ENCODE measurements around the gene MLXIPL. TPM values are rescaled to one million over a fixed set of nuclear protein-coding genes. Genes with fewer than 3 reads are reported as not detected.

The MLXIPL gene
- total and polyA plus RNA-seq, 2 of the 8 experiments (the other 6 are each of a cell fraction or from before 2014, with no cell fraction given): 9.4 to 10.6 TPM

- DNase-seq (ENCODE audit: low read depth in 1 of 2, low spot score in 2 of 2): no peak
- Histone ChIP-seq H3K14ac (ENCODE audit: insufficient read length) (no peak overlapping the region), H3K56ac (replicated peaks; ENCODE audit: insufficient read length, low read depth, low read length) (no peak overlapping the region), H3K4me3 (ENCODE audit: extremely low read depth in 1 of 4, insufficient read depth in 2 of 4, low read depth in 3 of 4, low read length in 4 of 4) (peak overlapping the region in 1 of 4 experiments; percentile 86; a peak in 3 of 8 replicates), H3K4me2 (ENCODE audit: insufficient read depth in 1 of 2, low read depth in 2 of 2, low read length in 2 of 2) (peak overlapping the region in 1 of 2 experiments; percentile 99; a peak in 2 of 4 replicates), H4K91ac (replicated peaks; ENCODE audit: insufficient read length, low read length) (no peak overlapping the region), H2BK12ac (ENCODE audit: low read depth, low read length) (no peak overlapping the region), H2BK15ac (ENCODE audit: low read length) (no peak overlapping the region), H4K8ac (ENCODE audit: extremely low read depth, insufficient read depth, low read length) (no peak overlapping the region), H2BK5ac (ENCODE audit: low read depth, low read length) (no peak overlapping the region), H2BK20ac (ENCODE audit: low read length) (no peak overlapping the region), H4K20me1 (replicated peaks in 1 of 2; ENCODE audit: control insufficient read depth in 1 of 2, insufficient read depth in 2 of 2, low read length in 2 of 2) (peaks cover 0 to 5% of the 10 kb centered on the region in 2 experiments), H3K27ac (ENCODE audit: low read depth, low read length) (no peak overlapping the region), H3K9ac (replicated peaks in 1 of 4; ENCODE audit: extremely low read depth in 1 of 4, low read depth in 3 of 4, low read length in 3 of 4) (no peak overlapping the region), H2AFZ (ENCODE audit: low read length) (no peak overlapping the region), H3K23ac (ENCODE audit: insufficient read length) (no peak overlapping the region), H3K4me1 (replicated peaks in 1 of 4; ENCODE audit: control insufficient read depth in 3 of 4, insufficient read depth in 4 of 4, low read length in 3 of 4) (peaks cover 0 to 8% (median 5%) of the 10 kb centered on the region in 4 experiments; a peak in 6 of 7 replicates), H3K18ac (ENCODE audit: extremely low read depth, low read length) (no peak overlapping the region), H3K4ac (replicated peaks; ENCODE audit: insufficient read length, low read depth, low read length) (no peak overlapping the region), H4K5ac (ENCODE audit: insufficient read length, low read depth, low read length) (no peak overlapping the region), H3K23me2 (ENCODE audit: low read depth, low read length) (peaks cover 18% of the 10 kb centered on the region), H3K27me3 (replicated peaks in 1 of 4; ENCODE audit: control insufficient read depth in 3 of 4, extremely low read depth in 1 of 4, insufficient read depth in 3 of 4, low read length in 3 of 4) (peaks cover 0 to 12% (median 10%) of the 10 kb centered on the region in 4 experiments; a peak in 5 of 7 replicates), H3K36me3 (ENCODE audit: control insufficient read depth in 2 of 4, insufficient read depth in 4 of 4, low read length in 3 of 4) (no peaks in the 10 kb centered on the region), H2BK120ac (replicated peaks; ENCODE audit: low read depth, low read length) (no peak overlapping the region), H2AK5ac (ENCODE audit: low read depth, low read length) (no peak overlapping the region), H3K9me3 (ENCODE audit: insufficient read depth in 2 of 2, low read depth in 1 of 2, low read length in 1 of 2) (no peaks in the 10 kb centered on the region), H3K79me1 (ENCODE audit: low read depth, low read length) (no peaks in the 10 kb centered on the region), H3K79me2 (ENCODE audit: control insufficient read depth in 1 of 2, insufficient read depth in 2 of 2, low read length in 2 of 2) (no peaks in the 10 kb centered on the region)
- FAIRE-seq: no peak
- WGBS, 2 experiments (ENCODE audit: extremely low coverage in 1 of 2, insufficient coverage in 1 of 2, insufficient read length in 1 of 2, insufficient replicate concordance in 2 of 2, low coverage in 1 of 2, low lambda C conversion rate in 2 of 2, missing lambda C conversion rate in 1 of 2): 40% methylated on average over 9 of the region's 9 CpGs; no CpG with 5 or more reads in 1 of the 2 experiments
- no peak for TF ChIP-seq SRF (IDR thresholded peaks at IDR 0.05; ENCODE audit: low read depth, low read length)
- no peak for TF ChIP-seq KDM5A (IDR thresholded peaks at IDR 0.05; ENCODE audit: low read length)
- TF ChIP-seq TBP (IDR thresholded peaks at IDR 0.05; ENCODE audit: low read depth, low read length): 0 out of 2 replicates have a peak, but pooled peaks have one; percentile 60
- ChIA-PET POLR2A (ENCODE audit: partially characterized antibody) (interaction anchor here (0.8 to 1.3 kb wide), 4 partner anchors 18 to 114 kb away, joined by 3 to 5 read pairs (median 4); partner anchors contain the start of gene ABHD11), CTCF (ENCODE audit: partially characterized antibody) (interaction anchor here (0.6 to 7.5 kb wide), 9 partner anchors 12 to 400 kb away, joined by 3 to 86 read pairs (median 3); no protein-coding TSS in a partner anchor)
These were observed 313 bp upstream of the MLXIPL start for GRCh38 chr7:73624669-73625001.
